GM19467 (cell line): ENCODE results near the gene RDH16.

ENCODE experiments used
- ATAC-seq: cut with Tn5 transposase; IDR thresholded peaks from one replicate; pipeline ENCODE4 v1.9.1; 2021; ENCODE audit warnings: mild to moderate bottlenecking, moderate library complexity; ENCODE audit not compliant: unreplicated experiment

RDH16 gene, protein sequence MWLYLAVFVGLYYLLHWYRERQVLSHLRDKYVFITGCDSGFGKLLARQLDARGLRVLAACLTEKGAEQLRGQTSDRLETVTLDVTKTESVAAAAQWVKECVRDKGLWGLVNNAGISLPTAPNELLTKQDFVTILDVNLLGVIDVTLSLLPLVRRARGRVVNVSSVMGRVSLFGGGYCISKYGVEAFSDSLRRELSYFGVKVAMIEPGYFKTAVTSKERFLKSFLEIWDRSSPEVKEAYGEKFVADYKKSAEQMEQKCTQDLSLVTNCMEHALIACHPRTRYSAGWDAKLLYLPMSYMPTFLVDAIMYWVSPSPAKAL

DNA sequence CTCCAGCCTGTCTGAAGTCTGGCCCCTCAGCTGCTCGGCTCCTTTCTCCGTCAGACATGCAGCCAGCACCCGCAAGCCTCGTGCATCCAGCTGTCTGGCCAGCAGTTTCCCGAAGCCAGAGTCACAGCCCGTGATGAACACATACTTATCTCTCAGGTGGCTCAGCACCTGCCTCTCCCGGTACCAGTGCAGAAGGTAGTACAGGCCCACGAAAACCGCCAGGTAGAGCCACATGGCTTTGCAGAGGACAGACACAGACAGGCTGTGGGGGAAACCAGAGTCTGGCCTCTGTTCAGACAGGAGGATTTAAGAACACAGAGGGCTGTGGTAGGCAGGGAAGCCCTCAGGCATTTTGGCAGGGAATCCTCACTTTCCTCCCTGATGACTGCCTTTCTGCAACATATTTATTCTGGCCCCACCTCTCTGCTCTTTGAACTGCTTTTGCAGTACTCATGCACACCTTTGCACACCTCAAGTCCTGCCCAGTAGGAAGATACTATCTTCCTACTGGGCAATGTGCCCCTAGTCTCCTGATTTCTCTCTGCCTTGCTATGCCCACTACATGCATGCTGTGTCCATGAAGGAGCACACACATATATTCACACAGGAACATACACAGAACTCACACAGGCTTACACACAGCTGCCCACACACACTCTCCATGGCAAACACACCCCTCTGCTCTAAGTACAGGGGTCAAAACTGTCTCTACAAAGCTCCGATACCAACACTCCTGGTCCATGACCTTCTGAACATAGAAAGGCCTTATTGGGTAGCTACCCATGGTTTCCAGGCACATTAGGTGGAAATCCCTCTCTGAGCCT is at the start of gene RDH16:
TSS of gene RDH16 (minus strand) at position 380 of the 824 bp plus-strand sequence. CDS start at position 234, 146 bp downstream.
- no peak for ATAC-seq

DNA sequence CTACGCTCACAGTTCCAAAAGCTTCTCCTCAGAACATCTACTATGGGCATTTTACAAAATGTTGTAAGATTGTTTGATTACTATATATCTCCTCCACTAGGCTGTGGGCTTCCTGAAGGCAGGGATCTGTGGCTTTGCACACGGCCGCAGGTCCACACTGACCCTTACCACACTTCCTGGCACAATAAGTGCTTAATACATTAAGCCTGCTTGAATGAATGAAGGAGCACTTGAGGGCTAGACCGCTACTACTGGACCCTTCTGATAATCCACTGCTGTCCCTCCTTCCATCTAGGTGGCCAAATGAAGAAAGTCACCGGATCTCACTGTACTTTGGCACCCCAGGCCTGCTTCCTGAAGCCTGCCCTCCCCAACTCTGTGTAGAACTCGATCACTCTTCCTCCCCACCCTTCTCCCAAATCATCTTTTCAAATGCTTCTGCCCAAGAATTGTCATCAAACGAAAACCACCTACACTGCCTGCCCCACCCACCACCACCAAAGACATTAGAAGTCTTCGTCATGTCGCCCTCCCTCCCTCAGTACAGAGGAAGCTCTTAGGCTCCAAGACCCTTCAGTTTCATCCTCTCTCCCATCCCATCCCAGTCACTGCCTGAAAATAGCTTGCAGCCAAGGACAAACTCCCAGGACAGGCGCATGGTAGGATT is 49.5 kb upstream of the RDH16 start:
- no peak for ATAC-seq

DNA sequence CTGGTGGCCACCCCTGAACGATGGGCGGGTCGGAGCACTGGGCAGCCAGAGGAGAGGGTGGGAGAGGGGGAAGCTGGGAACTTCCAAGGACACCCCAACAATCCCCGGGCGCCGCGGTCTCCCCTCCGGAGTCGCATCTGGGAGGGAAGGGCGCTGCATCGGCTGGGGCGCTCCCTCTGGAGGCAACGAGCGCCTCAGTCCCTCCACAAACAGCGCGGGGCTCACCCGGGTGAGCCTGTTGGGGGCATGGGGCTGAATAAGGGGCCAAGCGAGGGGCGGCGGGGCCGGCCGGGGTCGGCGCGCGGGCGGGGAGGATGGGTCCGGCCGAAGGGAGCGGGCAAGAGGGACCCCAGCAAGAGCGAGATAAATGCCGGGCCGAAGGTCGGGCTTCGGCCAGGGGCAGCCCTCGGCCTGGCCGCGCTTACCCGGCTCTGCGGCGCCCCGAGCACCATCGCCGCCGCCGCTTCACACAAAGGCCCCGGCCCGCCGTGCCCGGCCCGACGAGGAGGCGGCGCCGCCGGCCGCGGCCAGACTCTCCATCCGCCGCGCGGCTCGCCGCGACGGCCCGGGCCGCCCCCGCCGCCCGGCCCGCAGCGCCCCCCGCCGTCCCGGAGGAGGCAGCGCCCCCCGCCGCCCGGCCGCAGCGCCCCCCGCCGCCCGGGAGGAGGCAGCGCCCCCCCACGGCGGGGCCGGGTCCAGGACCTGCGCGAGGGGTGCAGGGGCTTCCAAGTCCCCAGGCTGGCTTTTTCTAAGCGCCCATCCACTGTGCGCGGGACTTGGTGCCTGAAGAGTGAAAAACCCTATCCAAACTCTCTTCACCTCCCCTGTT is 48.8 kb upstream of the RDH16 start, which contains the start of gene ZBTB39:
TSS of gene ZBTB39 (minus strand) at position 567 of the 829 bp plus-strand sequence. CDS start 1,629 bp downstream, outside the sequence.
- peak; percentile 62 for ATAC-seq

DNA sequence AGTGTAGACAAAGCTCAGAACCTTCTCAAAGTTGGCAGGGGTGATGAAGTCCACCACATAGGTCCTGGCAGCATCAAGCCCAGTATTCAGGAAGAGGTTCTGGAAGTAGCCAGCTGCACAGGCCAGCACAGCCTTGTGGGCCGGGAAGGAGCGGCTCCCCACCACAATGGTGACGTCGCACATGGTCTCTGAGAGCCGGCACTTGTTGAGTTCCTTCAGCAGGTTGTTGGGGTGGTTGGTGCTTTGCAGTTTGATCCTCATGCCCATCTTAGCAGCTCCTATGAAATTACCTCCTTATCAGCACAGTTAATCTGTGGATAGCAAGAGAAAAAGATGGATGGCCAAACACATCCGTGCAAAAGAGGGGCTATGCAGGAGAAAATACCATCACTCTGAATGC is 47.2 kb upstream of the RDH16 start:
- ATAC-seq = no peak

DNA sequence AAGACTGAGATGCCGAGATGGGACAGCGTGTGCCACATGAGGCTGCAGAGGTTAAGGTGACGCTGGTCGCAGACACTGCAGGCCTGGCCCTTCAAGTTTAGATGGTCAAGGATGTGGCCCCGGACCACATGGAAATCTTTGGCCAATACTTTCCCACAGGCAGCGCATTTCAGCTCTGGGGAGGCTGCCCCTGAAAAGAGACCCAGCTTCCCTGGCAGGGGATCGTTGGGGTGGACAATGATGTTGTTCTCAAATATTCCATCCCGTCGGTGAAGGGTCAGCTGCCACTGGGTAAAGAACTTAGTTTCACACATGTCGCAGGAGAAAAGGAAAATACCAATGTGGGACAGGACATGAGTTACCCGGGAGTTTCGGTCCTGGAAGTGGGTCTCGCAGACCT is 46.0 kb upstream of the RDH16 start:
- no peak for ATAC-seq

DNA sequence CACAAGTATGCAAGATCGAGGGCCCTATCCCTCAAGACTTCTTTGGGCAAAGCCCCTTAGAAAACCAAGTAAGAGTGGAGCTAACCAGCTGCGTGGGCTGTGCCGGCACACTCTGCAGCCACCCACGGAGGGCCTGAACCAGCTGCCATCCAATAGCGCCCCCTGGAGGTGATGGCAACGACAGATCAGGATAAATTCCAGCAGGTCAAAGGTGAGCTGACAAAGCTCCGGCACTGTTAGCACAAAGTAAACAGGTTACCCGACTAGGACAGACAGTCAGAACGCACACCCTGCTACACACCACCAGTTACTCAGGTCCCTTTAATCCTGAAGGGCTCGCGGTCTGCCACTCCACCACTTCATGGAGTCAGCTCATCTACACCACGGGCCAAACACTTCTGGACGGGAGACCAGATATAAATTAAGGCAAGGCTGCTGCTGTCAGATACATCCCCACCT is 44.1 kb upstream of the RDH16 start:
- ATAC-seq = no peak

DNA sequence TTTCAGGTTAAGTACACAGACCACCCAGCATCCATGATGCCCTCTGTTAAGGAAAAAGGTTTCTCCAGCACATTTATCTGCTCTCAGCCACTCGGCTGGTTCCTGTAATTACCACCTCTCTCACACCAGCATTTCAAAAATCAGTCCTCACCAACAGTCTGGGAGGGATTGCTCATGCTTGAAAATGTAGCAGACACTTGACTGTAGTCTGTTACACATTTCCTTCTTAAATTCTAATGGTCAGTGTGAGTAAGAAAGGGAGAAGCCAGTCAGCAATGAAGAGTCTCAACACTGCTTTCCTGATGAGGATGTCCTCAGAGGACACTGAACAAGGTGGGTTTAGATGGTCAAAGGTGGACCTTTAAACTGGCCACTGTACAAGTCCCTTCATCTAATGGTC is 43.0 kb upstream of the RDH16 start:
- ATAC-seq = no peak

DNA sequence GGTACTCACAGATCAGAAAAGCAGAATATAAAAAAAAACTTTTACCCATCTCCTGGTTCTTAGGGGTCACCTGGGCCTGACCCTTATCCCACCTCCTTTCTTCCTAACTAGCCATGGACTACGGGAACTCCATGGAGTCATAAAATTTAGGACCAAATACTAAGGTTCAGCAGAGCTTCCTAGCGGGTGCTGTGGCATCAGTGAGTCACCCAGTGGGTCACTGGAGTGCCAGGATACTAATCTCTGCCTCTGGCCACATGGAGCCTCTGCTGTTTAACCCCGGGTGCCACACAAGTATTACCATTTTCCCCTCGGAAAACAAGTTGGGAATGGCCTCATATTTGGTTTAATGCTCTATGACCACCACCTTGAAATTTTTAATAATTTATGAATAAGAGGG is 42.0 kb upstream of the RDH16 start:
- ATAC-seq = no peak

DNA sequence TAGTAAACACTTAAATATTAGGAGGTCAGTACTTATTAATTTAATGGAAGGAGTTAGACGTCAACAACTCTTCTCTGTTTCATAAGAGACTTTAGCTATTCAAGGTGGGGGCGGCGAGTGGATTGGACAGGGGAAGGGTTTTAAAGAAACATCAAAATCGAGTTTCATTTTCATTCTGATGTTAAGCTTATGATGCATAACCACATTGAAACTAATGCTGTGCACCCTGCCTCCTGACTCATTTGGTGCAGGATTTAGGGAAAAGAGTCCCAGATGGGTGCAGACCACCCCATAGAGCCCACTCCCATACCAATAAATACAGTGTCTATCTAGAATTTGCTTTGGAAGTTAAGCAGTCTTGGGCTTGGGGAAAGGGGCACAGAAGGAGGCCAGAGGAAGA is 41.6 kb upstream of the RDH16 start:
- ATAC-seq = peak; percentile 77

DNA sequence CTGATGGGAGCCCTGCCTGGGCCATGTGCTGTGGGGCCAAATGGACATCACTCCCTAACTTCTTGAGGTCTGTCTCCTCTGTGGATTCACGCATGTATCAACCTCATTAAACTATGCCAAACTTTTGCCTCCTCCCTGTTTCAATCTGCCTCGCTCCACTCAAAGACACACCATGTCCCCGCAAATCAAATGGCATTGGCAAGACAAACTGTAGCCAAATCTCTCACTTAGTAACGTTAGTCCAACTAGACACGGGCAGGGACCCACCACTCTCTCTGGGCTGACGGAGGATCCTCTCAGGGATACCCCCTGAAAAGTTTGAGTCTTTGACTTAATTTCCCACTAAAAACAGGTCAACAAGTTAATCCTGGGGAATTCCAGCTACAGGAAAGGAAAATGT is 40.9 kb upstream of the RDH16 start:
- ATAC-seq = no peak

DNA sequence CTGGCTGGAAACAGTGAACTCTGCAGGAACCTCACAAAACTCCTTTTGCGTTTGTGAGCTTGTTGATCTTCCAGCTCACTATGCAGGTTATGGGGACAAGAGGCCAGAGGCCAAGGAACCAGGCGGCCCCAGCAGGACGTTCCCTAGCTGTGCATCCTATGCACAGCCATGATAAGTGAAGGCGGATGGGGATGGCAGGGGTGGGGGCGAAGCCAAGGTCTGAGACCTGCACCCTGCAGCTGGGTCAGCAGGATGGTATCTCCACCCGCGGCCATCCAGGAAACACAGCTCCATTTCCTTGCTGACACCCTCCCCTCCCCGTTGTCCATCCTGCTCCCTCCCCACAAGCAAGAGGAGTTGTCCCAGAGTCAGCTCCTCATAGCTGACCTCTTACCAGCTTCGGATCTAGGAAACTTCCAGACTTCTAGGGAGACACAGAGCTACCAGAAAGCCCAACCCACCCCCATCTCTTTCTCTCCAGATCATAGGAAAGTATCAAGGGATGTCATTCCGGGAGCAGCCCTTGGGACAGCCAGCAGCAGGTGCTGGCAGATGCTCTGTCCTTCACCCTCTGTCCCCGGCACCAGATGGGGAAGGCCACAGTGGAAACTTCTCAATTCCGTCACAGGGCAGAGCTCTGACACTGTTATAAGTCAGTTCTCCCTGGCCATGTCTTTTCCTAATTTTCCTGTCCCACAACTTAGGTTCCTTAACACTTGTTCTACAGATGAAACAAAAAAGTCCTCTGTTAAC is 39.6 kb upstream of the RDH16 start:
- ATAC-seq = no peak

DNA sequence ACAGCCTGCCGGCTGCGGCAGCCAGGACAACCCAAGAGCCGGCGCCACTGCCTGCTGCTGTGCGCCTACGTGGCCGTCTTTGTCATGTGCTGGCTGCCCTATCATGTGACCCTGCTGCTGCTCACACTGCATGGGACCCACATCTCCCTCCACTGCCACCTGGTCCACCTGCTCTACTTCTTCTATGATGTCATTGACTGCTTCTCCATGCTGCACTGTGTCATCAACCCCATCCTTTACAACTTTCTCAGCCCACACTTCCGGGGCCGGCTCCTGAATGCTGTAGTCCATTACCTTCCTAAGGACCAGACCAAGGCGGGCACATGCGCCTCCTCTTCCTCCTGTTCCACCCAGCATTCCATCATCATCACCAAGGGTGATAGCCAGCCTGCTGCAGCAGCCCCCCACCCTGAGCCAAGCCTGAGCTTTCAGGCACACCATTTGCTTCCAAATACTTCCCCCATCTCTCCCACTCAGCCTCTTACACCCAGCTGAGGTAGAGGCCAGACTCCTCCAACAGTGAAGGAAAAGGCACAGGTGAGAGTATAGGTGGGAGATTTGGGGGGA is 38.6 kb upstream of the RDH16 start:
- ATAC-seq = no peak

DNA sequence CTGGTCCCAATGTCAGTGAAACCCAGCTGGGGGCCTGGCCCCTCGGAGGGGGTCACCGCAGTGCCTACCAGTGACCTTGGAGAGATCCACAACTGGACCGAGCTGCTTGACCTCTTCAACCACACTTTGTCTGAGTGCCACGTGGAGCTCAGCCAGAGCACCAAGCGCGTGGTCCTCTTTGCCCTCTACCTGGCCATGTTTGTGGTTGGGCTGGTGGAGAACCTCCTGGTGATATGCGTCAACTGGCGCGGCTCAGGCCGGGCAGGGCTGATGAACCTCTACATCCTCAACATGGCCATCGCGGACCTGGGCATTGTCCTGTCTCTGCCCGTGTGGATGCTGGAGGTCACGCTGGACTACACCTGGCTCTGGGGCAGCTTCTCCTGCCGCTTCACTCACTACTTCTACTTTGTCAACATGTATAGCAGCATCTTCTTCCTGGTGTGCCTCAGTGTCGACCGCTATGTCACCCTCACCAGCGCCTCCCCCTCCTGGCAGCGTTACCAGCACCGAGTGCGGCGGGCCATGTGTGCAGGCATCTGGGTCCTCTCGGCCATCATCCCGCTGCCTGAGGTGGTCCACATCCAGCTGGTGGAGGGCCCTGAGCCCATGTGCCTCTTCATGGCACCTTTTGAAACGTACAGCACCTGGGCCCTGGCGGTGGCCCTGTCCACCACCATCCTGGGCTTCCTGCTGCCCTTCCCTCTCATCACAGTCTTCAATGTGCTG is 38.0 kb upstream of the RDH16 start:
- no peak for ATAC-seq

DNA sequence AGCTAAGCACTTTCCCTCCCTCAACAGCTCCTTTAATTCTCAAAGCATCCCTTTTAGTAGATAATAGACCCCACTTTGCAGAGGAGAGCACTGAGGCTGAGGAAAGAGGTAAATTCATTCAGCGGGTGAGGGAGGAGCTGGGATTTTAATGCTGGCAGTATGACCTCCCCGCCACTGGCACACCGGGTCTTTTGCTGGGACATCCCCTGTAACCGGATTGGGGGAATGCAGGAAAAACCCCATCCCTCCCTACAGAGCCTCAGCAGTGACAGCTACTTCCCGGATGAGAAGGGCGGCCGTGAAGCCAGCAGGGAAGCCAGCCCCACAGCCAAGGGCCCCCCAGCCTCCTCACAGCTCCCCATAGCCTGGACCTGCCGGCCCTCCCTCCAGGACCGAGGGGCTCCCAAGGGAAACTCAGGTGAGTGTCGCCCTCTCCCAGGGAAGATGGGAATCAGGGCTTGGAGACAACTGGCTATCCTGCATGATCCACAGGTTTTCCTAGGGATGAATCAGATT is 36.9 kb upstream of the RDH16 start:
- no peak for ATAC-seq

DNA sequence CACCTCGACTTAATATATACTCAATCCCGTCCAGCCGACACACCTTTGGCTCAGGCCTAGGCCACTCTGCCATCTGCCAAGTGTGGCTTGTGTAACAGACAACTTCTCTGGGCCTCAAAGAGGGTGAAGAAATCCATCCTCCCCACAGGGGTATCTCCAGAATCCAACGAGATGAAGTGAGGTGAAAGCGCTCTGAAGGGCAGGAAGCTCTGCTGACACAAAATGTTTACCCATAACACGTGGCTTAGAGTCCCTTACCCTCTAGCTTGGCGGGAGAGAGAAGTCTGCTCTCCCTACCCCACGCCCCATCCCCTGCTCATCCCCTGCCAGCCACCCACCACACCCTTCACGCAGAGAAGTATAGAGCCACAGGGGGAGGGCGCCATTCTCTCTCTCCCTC is 35.9 kb upstream of the RDH16 start:
- no peak for ATAC-seq

DNA sequence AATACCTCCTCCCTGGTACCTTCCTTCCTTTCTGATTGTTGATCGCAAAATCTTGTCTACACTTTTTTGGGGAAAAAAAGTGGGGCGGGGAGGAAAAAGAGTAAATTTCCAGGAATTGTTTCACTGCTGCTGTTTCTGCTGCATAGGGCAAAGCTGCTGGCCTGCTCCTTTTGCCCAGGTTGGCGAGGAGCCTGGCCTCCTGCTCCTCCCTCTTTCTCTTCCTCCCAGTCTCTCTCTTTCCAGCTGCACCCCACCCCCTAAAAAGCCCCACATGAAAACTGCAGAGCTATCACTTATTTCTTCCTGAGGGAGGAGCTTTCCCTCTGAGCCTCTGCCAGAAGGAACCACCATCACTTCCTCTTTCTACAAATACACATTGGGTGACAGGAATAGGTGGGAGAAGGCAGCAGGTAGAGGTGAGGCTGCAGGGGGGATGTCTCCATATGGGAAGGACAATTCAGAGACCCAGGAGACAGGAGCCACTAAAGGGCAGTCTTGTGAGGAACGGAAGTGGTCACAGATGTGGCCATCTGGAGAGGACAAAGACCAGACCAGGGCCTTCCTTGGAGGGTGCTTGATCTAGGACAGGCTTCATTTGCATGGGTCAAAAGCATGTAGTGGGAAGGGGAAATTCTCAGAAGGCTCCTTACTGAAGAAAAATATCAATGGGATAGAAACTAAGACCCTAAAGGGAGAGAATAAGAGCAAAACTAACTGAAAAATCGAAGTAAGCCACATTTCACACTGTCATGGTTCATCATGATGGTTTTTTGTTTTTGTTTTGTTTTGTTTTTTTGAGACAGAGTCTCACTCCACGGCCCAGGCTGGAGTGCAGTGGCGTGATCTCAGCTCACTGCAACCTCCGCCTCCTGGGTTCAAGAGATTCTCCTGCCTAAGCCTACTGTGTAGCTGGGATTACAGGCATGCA is 34.2 kb upstream of the RDH16 start:
- ATAC-seq = no peak

DNA sequence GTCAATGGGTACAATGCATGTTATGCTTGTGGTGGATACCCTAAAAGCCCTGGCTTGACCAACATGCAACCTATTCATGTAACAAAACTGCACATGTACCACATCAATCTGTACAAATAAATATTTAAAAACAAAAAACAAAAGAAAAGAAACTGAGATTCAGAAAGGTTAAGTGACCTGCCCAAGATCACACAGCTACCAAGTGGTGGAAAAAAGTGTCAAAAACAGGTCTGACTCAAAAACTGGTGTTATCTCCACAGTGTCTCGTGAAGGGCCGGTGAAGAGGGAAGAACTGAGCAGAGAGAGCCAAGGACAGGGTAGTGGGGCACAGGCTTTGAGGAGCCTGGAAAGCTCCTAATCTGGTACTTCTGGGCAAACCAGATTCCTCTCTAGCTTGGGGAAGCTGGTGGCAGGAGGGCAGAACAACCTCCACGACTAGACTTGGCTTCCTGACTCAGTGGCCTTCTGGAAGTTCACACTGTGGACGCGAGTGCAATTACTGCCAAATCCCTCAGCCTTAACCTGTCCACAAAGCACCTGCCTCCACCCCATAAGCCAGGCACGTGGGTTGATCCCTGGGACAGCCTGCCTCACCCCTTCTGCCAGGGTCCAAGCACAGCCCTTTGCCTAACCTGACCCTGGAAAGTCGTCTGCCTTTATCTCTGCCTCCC is 33.4 kb upstream of the RDH16 start:
- ATAC-seq = no peak
